GM12878 (cell line): ENCODE data around the gene STEAP3.

Experiments used
- BHLHE40 ChIP-seq, 2 experiments: fragments of 450-650 bp in 1 of 2; IDR thresholded peaks; 2 replicates each; pipeline ENCODE4 v1.6.1; 2011 to 2017; ENCODE audit warnings: low read depth in 2 of 2, borderline replicate concordance in 1 of 2, improper control_type of control experiment in 1 of 2, low read length in 1 of 2, mild to moderate bottlenecking in 1 of 2
- EP300 ChIP-seq, 2 experiments: fragments of 150-350 bp in 1 of 2; IDR thresholded peaks; 2 replicates each; pipeline ENCODE4 v1.6.1; 2011 to 2012; ENCODE audit warnings: low read depth in 2 of 2, low read length in 2 of 2, borderline replicate concordance in 1 of 2, improper control_type of control experiment in 1 of 2, inconsistent platforms in 1 of 2; ENCODE audit not compliant: control insufficient read depth in 1 of 2
- FOXK2 ChIP-seq: fragments of 450-650 bp; IDR thresholded peaks from 2 replicates; pipeline ENCODE4 v1.6.1; 2017; ENCODE audit warnings: mild to moderate bottlenecking, moderate library complexity
- HDAC2 ChIP-seq: fragments of 200-600 bp; sonication (generic); IDR thresholded peaks from 2 replicates; pipeline ENCODE4 v1.6.1; 2017
- HDAC6 ChIP-seq: fragments of 200-600 bp; sonication (generic); IDR thresholded peaks from one replicate; pipeline ENCODE4 v1.8.0; 2017; ENCODE audit warnings: antibody characterized with exemption; ENCODE audit not compliant: unreplicated experiment
- NBN ChIP-seq: fragments of 450-650 bp; IDR thresholded peaks from 2 replicates; pipeline ENCODE4 v1.6.1; 2016
- NFIC ChIP-seq: IDR thresholded peaks from 2 replicates; pipeline ENCODE4 v1.6.1; 2012; ENCODE audit warnings: low read depth, mild to moderate bottlenecking, inconsistent platforms, low read length, moderate library complexity
- PKNOX1 ChIP-seq: fragments of 450-650 bp; IDR thresholded peaks from 2 replicates; pipeline ENCODE4 v1.6.1; 2016; ENCODE audit warnings: mild to moderate bottlenecking
- POLR2A ChIP-seq: IDR thresholded peaks from 2 replicates; pipeline ENCODE4 v1.6.1; 2011; ENCODE audit warnings: low read depth, mild to moderate bottlenecking, low read length
- SMC3 ChIP-seq: IDR thresholded peaks from 2 replicates; pipeline ENCODE4 v1.6.1; 2011; ENCODE audit warnings: low read length, improper control_type of control experiment, borderline replicate concordance
- SRF ChIP-seq, 2 experiments: IDR thresholded peaks; 2 replicates each; pipeline ENCODE4 v1.6.1; 2011; ENCODE audit warnings: low read depth in 2 of 2, low read length in 2 of 2, mild to moderate bottlenecking in 1 of 2, moderate library complexity in 1 of 2
- ZBED1 ChIP-seq: IDR thresholded peaks from 2 replicates; pipeline ENCODE4 v1.6.1; 2016; ENCODE audit warnings: borderline replicate concordance
- ZBTB40 ChIP-seq: fragments of 450-650 bp; IDR thresholded peaks from 2 replicates; pipeline ENCODE4 v1.6.1; 2016; ENCODE audit warnings: mild to moderate bottlenecking, moderate library complexity, borderline replicate concordance
- TF ChIP-seq, protein P1 (sequence below), 3 experiments: IDR thresholded peaks in 2 of 3; conservative IDR thresholded peaks in 1 of 3; 2 replicates each; pipeline ENCODE4 v1.5.1; 2011; ENCODE audit warnings: low read depth in 3 of 3, low read length in 3 of 3, mild to moderate bottlenecking in 3 of 3, control low read depth in 2 of 3, moderate library complexity in 2 of 3, inconsistent platforms in 1 of 3, mixed read lengths in 1 of 3; ENCODE audit not compliant: control insufficient read depth in 2 of 3, insufficient read depth in 1 of 3; ENCODE audit errors: extremely low read depth in 1 of 3

- TF ChIP-seq BHLHE40 (IDR thresholded peaks at IDR 0.05; ENCODE audit: borderline replicate concordance in 1 of 2, low read depth in 2 of 2, low read length in 1 of 2) (no peak), PKNOX1 (no peak), HDAC6 (no peak), HDAC2 (no peak), FOXK2 (no peak), ZBTB40 (no peak), SRF (IDR thresholded peaks at IDR 0.05; ENCODE audit: low read depth in 2 of 2, low read length in 2 of 2) (no peak), EP300 (IDR thresholded peaks at IDR 0.05; ENCODE audit: borderline replicate concordance in 1 of 2, control insufficient read depth in 1 of 2, low read depth in 2 of 2, low read length in 2 of 2) (no peak), SMC3 (no peak), POLR2A (no peak), NFIC (no peak), ZBED1 (no peak), NBN (no peak)
- TF ChIP-seq, protein P1, sequence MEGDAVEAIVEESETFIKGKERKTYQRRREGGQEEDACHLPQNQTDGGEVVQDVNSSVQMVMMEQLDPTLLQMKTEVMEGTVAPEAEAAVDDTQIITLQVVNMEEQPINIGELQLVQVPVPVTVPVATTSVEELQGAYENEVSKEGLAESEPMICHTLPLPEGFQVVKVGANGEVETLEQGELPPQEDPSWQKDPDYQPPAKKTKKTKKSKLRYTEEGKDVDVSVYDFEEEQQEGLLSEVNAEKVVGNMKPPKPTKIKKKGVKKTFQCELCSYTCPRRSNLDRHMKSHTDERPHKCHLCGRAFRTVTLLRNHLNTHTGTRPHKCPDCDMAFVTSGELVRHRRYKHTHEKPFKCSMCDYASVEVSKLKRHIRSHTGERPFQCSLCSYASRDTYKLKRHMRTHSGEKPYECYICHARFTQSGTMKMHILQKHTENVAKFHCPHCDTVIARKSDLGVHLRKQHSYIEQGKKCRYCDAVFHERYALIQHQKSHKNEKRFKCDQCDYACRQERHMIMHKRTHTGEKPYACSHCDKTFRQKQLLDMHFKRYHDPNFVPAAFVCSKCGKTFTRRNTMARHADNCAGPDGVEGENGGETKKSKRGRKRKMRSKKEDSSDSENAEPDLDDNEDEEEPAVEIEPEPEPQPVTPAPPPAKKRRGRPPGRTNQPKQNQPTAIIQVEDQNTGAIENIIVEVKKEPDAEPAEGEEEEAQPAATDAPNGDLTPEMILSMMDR (IDR thresholded peaks at IDR 0.05 in 2 of 3, conservative IDR thresholded peaks at IDR 0.05 in 1 of 3; ENCODE audit: control insufficient read depth in 2 of 3, extremely low read depth in 1 of 3, insufficient read depth in 1 of 3, low read depth in 3 of 3, low read length in 3 of 3), result no peak
Observed at GRCh38 chr2:119207447-119207846, 16.2 kb upstream of the STEAP3 start.
